H9 (cell line): ENCODE measurements around the gene OR4K1. TPM values are rescaled to one million over a fixed set of nuclear protein-coding genes. Genes with fewer than 3 reads are reported as not detected.

ENCODE experiments used
- DNase-seq: peaks from one replicate; pipeline ENCODE4 v3.0.0-alpha.2; 2017
- H2AFZ ChIP-seq: one replicate; pipeline ENCODE4 v1.6.1; 2013; ENCODE audit warnings: mild to moderate bottlenecking, low read length, control low read depth, moderate library complexity
- H2AK5ac ChIP-seq: 2 replicates; pipeline ENCODE4 v1.6.1; 2013; ENCODE audit warnings: low read length, control low read depth, mixed read lengths; ENCODE audit not compliant: insufficient read length
- H2BK120ac ChIP-seq: one replicate; pipeline ENCODE4 v1.6.1; 2013; ENCODE audit warnings: low read depth, mild to moderate bottlenecking, low read length, control low read depth, inconsistent platforms; ENCODE audit not compliant: poor library complexity, severe bottlenecking
- H2BK12ac ChIP-seq: 2 replicates; pipeline ENCODE4 v1.6.1; 2013; ENCODE audit warnings: low read length, control low read depth, mixed read lengths, low read depth; ENCODE audit not compliant: insufficient read length
- H2BK15ac ChIP-seq: 2 replicates; pipeline ENCODE4 v1.6.1; 2013; ENCODE audit warnings: low read depth, low read length, control low read depth
- H2BK20ac ChIP-seq: one replicate; pipeline ENCODE4 v1.6.1; 2013; ENCODE audit warnings: low read depth, mild to moderate bottlenecking, low read length, control low read depth, inconsistent platforms; ENCODE audit not compliant: poor library complexity, severe bottlenecking
- H2BK5ac ChIP-seq: 2 replicates; pipeline ENCODE4 v1.6.1; 2013; ENCODE audit warnings: low read length, control low read depth, mixed read lengths; ENCODE audit not compliant: insufficient read length
- H3K14ac ChIP-seq: 2 replicates; pipeline ENCODE4 v1.6.1; 2013; ENCODE audit warnings: low read length, control low read depth; ENCODE audit not compliant: insufficient read depth
- H3K18ac ChIP-seq: 2 replicates; pipeline ENCODE4 v1.6.1; 2013; ENCODE audit warnings: low read depth, mild to moderate bottlenecking, mixed read lengths, low read length, control low read depth; ENCODE audit not compliant: insufficient read length
- H3K23ac ChIP-seq: 2 replicates; pipeline ENCODE4 v1.6.1; 2013; ENCODE audit warnings: low read length, control low read depth, mixed read lengths, low read depth; ENCODE audit not compliant: insufficient read length
- H3K23me2 ChIP-seq: 2 replicates; pipeline ENCODE4 v1.6.1; 2013; ENCODE audit warnings: low read depth, mild to moderate bottlenecking, mixed read lengths, low read length, control low read depth; ENCODE audit not compliant: insufficient read length, poor library complexity, severe bottlenecking
- H3K27ac ChIP-seq: 2 replicates; pipeline ENCODE4 v1.5.1; 2013; ENCODE audit warnings: low read length, control low read depth, mixed read lengths, low read depth; ENCODE audit not compliant: insufficient read length
- H3K27me3 ChIP-seq: 2 replicates; pipeline ENCODE4 v1.6.1; 2013; ENCODE audit warnings: low read length, control low read depth, inconsistent platforms; ENCODE audit not compliant: insufficient read depth
- H3K4ac ChIP-seq: 2 replicates; pipeline ENCODE4 v1.6.1; 2013; ENCODE audit warnings: low read depth, mild to moderate bottlenecking, control low read depth, inconsistent platforms, low read length, moderate library complexity
- H3K4me1 ChIP-seq: 2 replicates; pipeline ENCODE4 v1.6.1; 2013; ENCODE audit warnings: low read length, control low read depth, inconsistent platforms; ENCODE audit not compliant: insufficient read depth
- H3K4me2 ChIP-seq: 2 replicates; pipeline ENCODE4 v1.6.1; 2013; ENCODE audit warnings: low read length, control low read depth, mixed read lengths; ENCODE audit not compliant: insufficient read length, insufficient read depth
- H3K56ac ChIP-seq: 2 replicates; pipeline ENCODE4 v1.6.1; 2013; ENCODE audit warnings: low read depth, mild to moderate bottlenecking, mixed read lengths, low read length, control low read depth; ENCODE audit not compliant: insufficient read length
- H3K79me1 ChIP-seq: 2 replicates; pipeline ENCODE4 v1.6.1; 2013; ENCODE audit warnings: low read depth, mild to moderate bottlenecking, moderate library complexity, low read length, control low read depth, inconsistent platforms; ENCODE audit not compliant: insufficient read depth, poor library complexity, severe bottlenecking
- H3K79me2 ChIP-seq: 2 replicates; pipeline ENCODE4 v1.6.1; 2013; ENCODE audit warnings: low read length, control low read depth, inconsistent platforms; ENCODE audit not compliant: insufficient read depth
- H3K9ac ChIP-seq: 2 replicates; pipeline ENCODE4 v1.6.1; 2013; ENCODE audit warnings: low read length, control low read depth, mixed read lengths; ENCODE audit not compliant: insufficient read length; ENCODE audit errors: extremely low read depth
- H3K9me3 ChIP-seq: one replicate; pipeline ENCODE4 v1.6.1; 2013; ENCODE audit warnings: low read depth, low read length, inconsistent platforms; ENCODE audit not compliant: control insufficient read depth
- H3T11ph ChIP-seq: one replicate; pipeline ENCODE4 v1.6.1; 2013; ENCODE audit warnings: mild to moderate bottlenecking, low read length, control low read depth, inconsistent platforms
- H4K20me1 ChIP-seq: one replicate; pipeline ENCODE4 v1.6.1; 2013; ENCODE audit not compliant: control insufficient read depth, insufficient read length, insufficient read depth
- H4K5ac ChIP-seq: 2 replicates; pipeline ENCODE4 v1.6.1; 2013; ENCODE audit warnings: low read depth, mild to moderate bottlenecking, mixed read lengths, low read length, control low read depth; ENCODE audit not compliant: insufficient read length
- H4K8ac ChIP-seq: replicated peaks from 2 replicates; pipeline ENCODE4 v1.6.1; 2013; ENCODE audit warnings: low read length, control low read depth, mixed read lengths, low read depth; ENCODE audit not compliant: insufficient read length
- H4K91ac ChIP-seq: 2 replicates; pipeline ENCODE4 v1.6.1; 2013; ENCODE audit warnings: low read depth, mild to moderate bottlenecking, moderate library complexity, mixed read lengths, low read length, control low read depth; ENCODE audit not compliant: insufficient read length
- H3K27ac Mint-ChIP-seq, 3 experiments: 2 replicates in 2 of 3; 3 replicates in 1 of 3; pipeline ENCODE4 v1.8.0; 2020 to 2021; ENCODE audit warnings: mixed read lengths in 3 of 3, mild to moderate bottlenecking in 1 of 3, moderate library complexity in 1 of 3
- H3K27me3 Mint-ChIP-seq: 2 replicates; pipeline ENCODE4 v1.8.0; 2021; ENCODE audit warnings: low read depth, mild to moderate bottlenecking, moderate library complexity, mixed read lengths
- H3K36me3 Mint-ChIP-seq, 3 experiments: 2 replicates in 2 of 3; 3 replicates in 1 of 3; pipeline ENCODE4 v1.8.0; 2020 to 2021; ENCODE audit warnings: low read depth in 3 of 3, mixed read lengths in 3 of 3; ENCODE audit not compliant: insufficient read depth in 1 of 3
- H3K4me1 Mint-ChIP-seq, 2 experiments: 2 replicates each; pipeline ENCODE4 v1.8.0; 2020; ENCODE audit warnings: mixed read lengths in 2 of 2
- H3K4me3 Mint-ChIP-seq, 2 experiments: 2 replicates in 1 of 2; 3 replicates in 1 of 2; pipeline ENCODE4 v1.8.0; 2020 to 2021; ENCODE audit warnings: mild to moderate bottlenecking in 2 of 2, mixed read lengths in 2 of 2, moderate library complexity in 1 of 2
- H3K9me3 Mint-ChIP-seq, 2 experiments: 2 replicates in 1 of 2; 3 replicates in 1 of 2; pipeline ENCODE4 v1.8.0; 2020; ENCODE audit warnings: mild to moderate bottlenecking in 2 of 2, mixed read lengths in 2 of 2, moderate library complexity in 1 of 2
- total RNA-seq: library from RNA; stranded (reverse); gene quantifications from 2 replicates; pipeline ENCODE4 v1.2.1, GENCODE V29; 2021
- TF ChIP-seq, protein P1 (sequence below): fragments of 200-600 bp; sonication (generic); conservative IDR thresholded peaks from 3 replicates; pipeline ENCODE4 v1.8.0; 2021; ENCODE audit warnings: antibody characterized with exemption, mild to moderate bottlenecking

The OR4K1 gene
- total RNA-seq, 1 experiment from 2014 or later: not detected

DNA sequence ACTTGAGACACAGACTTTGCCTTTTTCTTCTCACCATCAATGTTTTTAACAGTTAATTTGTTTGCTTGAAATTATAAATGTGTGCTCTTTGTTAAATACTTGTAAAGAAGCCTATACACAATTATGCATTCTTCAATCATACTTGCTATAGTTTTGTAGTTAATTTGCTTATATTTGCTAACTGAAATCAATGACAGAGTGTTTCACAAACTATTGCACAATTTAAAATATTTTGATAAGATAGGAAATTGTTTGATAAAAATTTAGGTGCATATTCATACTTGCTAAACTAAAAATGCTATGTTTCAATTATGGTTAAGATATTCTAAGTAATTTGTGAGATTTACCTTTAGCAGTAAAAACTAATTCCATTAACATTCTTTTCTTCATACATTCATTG is 24.1 kb upstream of the OR4K1 start:
- H3K4ac ChIP-seq: no peak overlapping the region
- H2AK5ac ChIP-seq: no peak overlapping the region
- H3K14ac ChIP-seq: no peak overlapping the region
- no peak overlapping the region for H3T11ph ChIP-seq
- H3K4me3 Mint-ChIP-seq: no peak overlapping the region
- peaks cover 1% of the 10 kb centered on the region for H3K27me3 Mint-ChIP-seq
- TF ChIP-seq, protein P1, sequence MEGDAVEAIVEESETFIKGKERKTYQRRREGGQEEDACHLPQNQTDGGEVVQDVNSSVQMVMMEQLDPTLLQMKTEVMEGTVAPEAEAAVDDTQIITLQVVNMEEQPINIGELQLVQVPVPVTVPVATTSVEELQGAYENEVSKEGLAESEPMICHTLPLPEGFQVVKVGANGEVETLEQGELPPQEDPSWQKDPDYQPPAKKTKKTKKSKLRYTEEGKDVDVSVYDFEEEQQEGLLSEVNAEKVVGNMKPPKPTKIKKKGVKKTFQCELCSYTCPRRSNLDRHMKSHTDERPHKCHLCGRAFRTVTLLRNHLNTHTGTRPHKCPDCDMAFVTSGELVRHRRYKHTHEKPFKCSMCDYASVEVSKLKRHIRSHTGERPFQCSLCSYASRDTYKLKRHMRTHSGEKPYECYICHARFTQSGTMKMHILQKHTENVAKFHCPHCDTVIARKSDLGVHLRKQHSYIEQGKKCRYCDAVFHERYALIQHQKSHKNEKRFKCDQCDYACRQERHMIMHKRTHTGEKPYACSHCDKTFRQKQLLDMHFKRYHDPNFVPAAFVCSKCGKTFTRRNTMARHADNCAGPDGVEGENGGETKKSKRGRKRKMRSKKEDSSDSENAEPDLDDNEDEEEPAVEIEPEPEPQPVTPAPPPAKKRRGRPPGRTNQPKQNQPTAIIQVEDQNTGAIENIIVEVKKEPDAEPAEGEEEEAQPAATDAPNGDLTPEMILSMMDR: no peak
- H3K4me1 ChIP-seq: no peaks in the 10 kb centered on the region
- no peak overlapping the region for H4K91ac ChIP-seq
- H4K20me1 ChIP-seq: no peaks in the 10 kb centered on the region
- no peak overlapping the region for H2AFZ ChIP-seq
- no peaks in the 10 kb centered on the region for H3K4me1 Mint-ChIP-seq
- H3K4me2 ChIP-seq: no peak overlapping the region
- peaks cover 24 to 67% (median 24%) of the 10 kb centered on the region in 3 experiments for H3K36me3 Mint-ChIP-seq
- no peak overlapping the region for H2BK120ac ChIP-seq
- no peak overlapping the region for H3K9ac ChIP-seq
- H3K56ac ChIP-seq: no peak overlapping the region
- no peak overlapping the region for H4K8ac ChIP-seq
- no peak for DNase-seq
- no peak overlapping the region for H3K27ac ChIP-seq
- no peaks in the 10 kb centered on the region for H3K79me2 ChIP-seq
- no peaks in the 10 kb centered on the region for H3K23me2 ChIP-seq
- H3K27ac Mint-ChIP-seq: no peak overlapping the region
- H2BK5ac ChIP-seq: no peak overlapping the region
- peaks cover 87% of the 10 kb centered on the region for H3K9me3 ChIP-seq
- H2BK20ac ChIP-seq: no peak overlapping the region
- peaks cover 96 to 97% of the 10 kb centered on the region in 2 experiments for H3K9me3 Mint-ChIP-seq
- H3K18ac ChIP-seq: no peak overlapping the region
- H3K23ac ChIP-seq: no peak overlapping the region
- no peak overlapping the region for H2BK12ac ChIP-seq
- H3K27me3 ChIP-seq: no peaks in the 10 kb centered on the region
- no peak overlapping the region for H2BK15ac ChIP-seq
- H4K5ac ChIP-seq: no peak overlapping the region
- H3K79me1 ChIP-seq: no peaks in the 10 kb centered on the region
